GM19035 (cell line): Measurements from ENCODE around the gene GARIN5B.

Experiments used
- ATAC-seq: cut with Tn5 transposase; IDR thresholded peaks from one replicate; pipeline ENCODE4 v1.9.1; 2021; ENCODE audit not compliant: unreplicated experiment

Gene GARIN5B

DNA sequence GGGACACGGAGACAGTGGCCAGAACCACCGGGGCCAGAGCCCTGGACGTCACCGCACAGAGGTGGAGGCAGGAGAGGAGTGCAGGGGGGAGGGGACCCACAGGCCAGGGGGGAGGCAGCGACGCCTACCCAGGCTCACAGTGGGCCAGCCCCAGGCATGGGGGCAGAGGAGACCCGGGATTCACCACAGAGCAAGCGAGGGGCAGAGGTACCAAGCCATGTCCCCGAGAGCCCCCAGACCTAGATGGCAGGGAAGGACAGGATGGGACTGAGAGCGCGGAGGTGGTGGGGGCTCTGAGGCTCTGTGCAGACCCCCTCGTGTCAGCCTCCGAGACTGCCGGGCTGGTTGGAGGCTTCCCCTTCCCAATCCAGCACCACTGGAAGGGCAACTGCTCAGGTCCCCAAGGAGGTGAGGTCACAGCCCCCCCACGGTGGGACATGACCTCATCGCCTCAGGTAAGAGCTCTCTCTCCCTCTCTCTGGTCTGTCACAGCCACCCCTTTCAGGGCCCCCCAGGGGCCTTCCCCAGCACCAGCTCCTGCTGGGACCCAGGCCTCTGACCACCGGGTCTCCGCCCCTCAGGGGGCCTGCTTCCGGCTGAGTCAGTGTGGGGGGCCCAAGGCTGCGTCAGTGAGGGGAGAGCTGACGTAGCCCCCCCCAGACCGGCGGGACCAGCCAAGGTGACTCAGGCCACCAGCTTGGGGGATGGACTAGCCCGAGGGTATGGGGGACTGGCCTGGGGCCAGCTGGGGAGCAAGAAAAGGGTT lies 9.4 kb upstream of the GARIN5B start:
- no peak for ATAC-seq

DNA sequence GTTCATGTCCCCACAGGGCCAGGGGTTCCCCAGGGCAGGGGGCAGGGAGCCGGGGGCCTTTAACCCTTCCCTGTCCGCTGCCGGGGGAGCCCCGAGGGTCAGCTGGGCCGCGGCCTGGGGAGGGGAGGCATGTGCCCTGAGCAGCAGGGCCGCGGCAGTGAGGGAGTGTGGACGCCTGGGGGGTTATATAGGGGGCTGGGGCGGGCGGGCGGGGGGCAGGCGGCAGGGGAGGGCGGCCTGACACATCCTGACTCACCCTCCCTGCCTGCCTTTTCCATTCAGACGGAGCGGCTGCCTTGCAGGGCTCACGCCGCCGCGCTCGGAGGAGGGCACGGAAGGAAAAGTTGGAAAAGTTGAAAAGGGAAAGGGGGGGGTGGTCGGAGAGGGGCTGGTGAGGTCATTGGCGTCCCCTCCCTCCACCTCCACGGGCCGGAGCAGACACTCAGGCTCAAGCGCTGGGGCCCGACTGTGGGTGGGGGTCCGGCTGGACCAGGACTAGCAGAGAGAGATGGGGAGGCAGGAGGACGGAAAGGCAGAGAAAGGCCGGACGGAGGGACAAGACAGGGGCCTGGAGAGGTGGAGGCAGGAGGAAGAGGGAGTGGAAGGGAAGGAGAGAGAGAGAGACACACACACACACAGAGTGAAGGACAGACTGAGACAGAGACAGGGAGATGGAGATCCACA lies 7.4 kb upstream of the GARIN5B start, which contains the start of gene IL11:
IL11 (minus strand) TSS at position 159 of the 684 bp plus-strand sequence; CDS start at position 6, 153 bp downstream.
- ATAC-seq: no peak

DNA sequence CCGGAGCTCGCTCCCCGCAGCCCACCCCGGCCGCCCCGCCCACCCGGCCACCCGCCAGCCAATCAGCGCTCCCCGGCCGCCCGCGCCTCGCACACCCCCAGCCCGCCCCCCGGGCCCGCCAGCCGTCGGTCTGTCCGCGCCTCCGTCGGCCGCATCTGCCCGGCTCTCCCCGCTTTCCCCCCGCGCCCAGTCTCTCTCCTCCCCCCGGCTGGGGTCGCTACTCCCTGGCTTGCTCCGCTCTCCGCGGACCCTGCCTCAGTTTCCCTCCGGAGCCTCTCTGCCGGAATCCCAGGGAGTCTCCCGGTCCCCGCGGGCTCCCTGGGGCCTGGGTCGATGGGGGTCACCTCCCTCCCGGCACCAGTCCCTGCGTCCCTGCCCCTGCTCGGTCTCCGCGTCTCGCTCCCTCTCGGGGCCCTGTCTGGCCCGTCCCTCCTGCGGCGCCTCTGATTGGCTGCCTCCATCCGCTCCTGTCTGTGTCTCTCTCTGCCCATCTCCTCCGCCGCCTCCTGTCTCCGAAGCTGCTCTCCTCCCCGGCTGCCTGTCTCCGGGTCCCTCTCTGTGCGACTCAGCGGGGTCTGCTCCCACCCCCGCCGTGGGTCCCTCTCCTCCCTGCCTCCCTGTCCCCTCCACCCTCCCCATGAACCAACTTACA lies 6.7 kb upstream of the GARIN5B start:
- no peak for ATAC-seq

DNA sequence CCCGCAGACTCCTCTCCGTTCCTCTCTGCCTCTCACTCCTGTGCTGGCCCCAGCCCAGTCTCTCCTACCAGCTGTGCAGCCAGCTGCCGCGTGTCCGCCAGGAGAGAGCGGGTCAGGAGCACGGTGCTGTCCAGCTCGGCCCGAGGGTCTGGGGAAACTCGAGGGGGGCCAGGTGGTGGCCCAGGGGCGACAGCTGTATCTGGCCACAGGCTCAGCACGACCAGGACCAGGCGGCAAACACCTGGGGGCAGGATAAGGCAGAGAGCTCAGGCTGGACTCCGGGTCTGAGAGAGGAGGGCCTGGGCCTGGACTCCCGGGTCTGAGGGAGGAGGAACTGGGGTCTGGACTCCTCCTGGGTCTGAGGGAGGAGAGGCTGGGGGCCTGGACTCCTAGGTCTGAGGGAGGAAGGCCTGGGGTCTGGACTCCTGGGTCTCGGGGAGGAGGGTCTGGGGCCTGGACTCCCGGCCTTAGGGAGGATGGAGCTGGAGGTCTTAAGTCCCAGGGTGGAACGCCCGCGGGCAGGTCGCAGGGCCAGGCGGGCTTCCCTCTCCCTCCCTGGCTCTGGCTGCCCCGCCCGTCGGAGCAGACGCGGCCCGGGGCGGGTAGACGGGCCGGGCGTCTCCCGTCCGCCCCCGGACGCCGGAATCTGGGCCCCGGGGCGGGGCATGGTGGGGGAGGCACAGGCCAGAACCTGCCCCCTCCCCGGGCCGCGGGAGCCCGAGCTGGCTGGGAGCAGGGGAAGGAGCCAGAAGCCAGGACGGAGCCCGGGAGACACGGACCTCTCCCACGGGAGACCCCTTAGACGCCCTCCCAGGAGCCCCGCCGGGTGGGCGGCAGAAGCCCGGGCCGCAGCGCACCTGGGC lies 5.9 kb upstream of the GARIN5B start:
- ATAC-seq: no peak

DNA sequence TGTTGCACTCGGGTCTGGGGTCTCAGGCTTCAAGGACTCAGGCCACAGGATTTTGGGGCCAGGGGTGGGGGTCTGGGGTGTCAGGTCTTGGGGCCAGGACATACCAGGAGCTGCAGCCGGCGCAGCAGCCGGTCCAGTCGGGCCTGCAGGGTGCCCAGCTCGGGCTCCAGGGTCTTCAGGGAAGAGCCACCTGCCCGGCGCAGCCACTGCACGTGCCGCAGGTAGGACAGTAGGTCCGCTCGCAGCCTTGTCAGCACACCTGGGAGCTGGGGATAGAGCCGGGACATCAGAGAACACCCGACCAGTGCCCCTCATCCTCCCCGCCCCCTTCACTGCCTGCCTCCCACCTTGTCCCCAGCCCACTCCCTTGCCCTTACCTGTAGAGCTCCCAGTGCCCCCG lies 5.0 kb upstream of the GARIN5B start:
- ATAC-seq: no peak

DNA sequence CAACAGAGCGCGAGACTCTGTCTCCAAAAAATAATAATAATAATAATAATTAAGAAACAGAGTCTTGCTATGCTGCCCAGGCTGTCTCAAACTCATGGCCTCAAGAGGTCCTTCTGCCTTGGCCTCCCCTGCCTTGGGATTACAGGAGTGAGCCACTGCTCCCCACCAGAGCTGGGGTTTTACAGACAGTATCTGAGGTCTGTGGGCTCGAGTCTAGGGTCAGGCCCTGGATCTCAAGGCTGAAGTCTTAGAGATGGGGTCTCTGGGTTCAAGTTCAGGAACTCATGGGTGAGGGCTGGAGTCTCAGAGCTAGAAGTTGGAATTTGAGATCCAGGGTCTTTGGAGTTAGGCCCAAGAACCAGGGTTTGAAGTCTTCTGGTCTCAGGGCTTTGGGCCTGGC lies 3.7 kb upstream of the GARIN5B start:
- ATAC-seq: no peak

DNA sequence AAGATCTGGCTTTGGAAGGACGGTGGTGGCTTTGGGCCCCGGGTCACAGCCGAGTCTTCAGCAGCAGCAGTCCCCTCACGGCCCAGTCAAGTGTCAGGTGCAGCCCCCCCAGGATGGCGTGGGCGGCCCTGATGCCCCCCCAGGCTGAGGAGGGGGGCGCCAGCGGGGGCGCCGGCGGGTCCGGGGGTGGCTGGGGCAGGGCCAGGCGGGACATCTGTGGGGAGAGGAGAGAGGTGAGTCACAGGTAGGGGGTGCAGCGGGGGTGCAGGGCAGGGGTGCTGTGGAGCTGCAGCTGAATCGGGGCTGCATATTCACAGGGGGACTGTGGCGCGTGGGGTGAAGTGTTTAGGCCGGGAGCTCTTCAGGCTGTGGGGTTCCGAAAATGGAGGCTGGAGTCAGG lies 2.9 kb upstream of the GARIN5B start:
- no peak for ATAC-seq

DNA sequence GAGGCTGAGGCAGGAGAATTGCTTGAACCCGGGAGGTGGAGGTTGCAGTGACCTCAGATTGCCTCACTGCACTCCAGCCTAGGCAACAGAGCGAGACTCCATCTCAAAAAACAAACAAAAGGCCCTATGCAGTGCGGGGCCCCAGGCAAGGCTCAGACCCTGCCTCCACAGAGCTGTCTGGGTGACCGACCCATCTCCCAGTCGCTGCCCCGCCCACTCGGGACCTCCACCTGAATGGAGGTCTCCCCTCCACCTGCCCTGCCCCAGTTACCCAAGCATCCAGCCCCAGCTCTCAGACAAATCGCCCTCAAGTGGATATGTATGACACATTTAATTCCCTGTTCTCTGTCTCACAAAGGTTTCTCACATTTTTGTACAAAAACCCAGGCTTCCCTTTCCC lies 2.2 kb upstream of the GARIN5B start:
- ATAC-seq: no peak

DNA sequence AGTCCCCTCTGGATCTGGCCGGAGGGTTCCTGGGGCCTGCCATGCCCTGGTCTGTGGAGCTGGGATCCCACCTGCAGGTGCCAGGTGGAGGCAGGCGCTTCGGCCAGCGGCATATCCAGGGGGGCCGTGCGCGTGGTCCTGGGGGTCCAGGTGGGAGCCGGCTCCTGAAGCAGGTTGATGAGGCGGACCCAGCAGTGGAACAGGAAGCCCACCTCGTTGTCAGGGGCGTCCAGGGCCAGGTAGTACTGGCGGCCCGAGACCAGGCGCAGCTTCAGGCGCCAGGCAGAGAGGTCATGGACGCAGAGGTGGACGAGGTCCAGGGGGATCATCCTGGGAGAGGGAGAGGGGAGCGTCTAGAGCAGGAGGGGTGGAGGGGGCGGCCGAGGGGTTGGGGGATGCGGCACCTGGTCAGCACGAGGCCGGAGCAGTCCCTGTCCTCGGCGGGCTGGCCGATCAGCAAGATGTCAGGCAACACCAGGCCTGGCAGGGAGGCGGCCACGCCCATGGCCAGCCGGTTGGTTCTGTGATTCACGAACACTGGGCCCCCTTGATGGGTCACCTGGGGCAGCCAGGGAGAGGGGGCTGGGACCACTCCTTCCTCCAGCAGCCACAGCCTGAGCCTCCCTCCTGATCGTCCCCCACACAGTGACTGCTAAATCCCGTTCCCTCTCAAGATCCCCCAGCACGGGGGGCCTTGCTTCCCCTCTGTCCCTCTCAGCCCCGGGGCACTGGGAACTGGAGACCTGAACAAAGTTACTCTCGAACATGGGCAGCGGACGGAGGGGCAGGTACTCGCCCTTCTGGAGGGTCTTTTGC lies 678 bp downstream of the GARIN5B start:
- no peak for ATAC-seq

DNA sequence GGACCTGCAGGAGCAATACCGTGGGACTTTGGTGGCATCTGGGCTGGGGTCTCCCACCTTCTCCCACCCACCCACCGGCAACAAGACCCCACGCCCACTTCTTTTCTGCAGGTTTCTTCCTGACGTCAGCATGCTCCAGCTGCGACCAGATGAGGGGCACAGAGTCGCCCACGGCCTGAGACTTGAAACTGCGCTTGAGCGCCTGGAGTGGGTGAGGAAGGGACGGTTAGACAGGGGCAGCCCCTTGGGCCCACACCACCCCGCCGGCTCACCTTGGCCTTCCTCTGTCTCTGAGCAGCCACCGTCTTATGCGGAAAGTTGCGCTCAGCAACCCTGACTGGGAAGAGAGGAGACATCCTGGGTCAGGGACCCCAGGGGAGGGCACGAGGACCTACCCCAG lies 2.2 kb downstream of the GARIN5B start:
- no peak for ATAC-seq

DNA sequence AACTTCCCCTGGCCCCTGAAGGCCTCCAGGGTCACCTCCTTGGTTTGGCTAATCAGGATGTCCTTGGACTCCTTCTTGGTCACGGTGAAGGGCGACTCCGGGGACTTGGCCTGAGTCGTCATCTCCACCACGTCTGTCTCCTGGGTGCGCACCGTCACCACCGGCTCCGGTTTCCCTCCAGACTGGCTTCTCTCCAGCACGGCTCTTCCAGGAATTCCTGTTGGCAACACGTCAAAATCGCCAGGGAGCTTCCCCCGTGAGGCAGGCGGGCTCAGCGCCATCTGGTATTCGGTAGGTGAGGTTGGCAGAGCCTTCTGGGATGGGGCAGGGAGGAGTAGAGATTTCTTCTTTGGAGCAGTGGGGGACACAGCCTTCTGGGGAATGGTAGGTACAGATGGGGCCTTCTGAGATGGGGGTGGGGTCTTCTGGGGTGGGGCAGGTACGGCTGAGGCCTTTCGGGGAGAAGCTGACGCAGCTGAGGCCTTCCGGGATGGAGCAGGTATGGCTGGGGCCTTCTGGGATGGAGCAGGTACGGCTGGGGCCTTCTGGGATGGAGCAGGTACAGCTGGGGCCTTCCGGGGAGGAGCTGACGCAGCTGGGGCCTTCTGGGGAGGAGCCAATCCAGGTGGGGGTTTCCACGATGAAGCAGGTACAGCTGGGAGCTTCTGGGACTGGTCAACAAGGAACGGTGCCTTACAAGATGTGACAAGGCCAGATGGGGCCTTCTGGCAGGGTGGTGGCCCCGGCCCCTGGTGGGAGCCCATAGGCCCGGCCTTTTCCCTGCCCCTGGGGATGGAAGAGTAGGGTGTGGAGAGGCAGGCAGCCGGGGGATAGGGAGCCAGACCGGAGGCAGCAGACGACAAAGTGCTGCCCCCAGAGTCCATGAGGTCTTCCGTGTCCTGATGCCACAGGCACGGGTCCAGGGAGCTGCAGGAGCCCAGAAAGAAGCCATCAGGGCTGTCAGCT lies 3.8 kb downstream of the GARIN5B start:
- no peak for ATAC-seq

DNA sequence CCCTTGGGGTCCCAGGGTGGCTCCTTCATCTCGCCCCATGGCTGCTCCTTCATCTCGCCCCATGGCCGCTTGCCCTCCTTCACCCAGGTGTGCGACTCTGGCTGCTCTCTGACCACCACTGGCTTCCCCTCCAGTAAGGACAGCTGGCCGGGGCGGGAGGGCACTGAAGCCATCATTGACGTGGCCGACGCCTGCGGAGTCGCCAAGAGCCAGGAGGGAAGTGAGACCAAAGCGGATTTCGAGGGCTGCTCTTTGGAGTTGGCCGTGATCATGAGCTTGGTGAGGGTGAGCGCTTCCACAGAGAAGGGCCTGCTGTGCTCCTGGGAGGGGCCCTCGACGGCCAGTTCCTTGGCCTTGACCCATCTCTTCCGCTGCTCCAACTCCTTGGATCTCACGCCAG lies 4.6 kb downstream of the GARIN5B start:
- ATAC-seq: no peak

DNA sequence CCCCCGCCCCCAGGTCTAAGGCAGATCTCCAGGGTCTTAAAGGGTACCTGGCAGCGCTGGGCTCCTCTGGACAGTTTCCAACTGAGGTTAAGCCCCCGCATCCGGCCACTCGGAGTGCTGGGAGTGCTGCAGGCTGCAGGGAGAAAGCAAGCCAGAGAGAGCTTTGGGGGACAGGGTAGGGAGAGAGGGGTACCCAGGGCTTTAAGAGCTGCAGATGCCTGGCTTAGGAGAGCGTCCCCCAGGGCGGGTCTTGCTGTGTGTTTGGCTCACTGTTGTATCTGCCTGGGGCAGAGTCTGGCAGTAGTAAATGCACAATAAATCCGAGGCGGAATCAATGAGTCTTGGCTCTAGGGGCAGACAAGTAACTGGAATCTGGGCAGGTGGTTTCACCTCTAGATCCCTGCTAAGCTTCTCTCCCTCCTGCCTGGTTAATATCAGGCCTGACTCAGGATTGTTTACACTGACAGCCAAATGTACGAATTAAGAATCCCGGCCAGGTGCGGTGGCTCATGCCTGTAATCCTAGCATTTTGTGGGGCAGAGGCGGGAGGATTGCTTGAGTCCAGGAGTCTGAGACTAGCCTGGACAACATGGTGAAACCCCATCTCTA lies 7.7 kb downstream of the GARIN5B start:
- ATAC-seq: no peak

DNA sequence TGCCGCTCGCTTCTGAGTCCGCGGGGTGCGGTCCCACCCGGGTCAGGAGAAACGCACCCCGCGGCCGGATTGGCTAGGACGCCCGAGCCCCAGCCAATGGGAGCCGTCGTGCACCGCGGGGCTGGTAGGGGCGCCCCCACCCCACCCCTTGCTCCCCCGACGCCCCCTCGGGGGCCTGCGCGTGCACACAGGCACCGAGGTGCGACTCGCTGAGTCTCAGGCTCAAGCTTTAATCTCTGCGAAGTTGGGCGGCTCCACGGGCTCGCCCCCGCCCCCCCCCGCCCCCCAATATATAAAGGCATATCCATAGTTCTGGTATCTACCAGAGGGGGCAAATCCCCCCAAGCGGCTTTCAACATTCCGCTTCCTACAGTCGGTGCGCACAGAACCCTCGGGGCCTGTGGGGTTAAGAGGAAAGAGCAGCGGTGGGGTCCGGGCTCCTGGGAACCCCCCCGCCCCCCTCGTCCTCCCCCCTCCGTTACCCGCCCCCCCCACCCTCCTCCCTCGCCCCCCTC lies 8.3 kb downstream of the GARIN5B start, which contains the start of gene COX6B2:
COX6B2 (minus strand) TSS at position 22 of the 515 bp plus-strand sequence. CDS start 198 bp downstream, outside the sequence.
- ATAC-seq: no peak

DNA sequence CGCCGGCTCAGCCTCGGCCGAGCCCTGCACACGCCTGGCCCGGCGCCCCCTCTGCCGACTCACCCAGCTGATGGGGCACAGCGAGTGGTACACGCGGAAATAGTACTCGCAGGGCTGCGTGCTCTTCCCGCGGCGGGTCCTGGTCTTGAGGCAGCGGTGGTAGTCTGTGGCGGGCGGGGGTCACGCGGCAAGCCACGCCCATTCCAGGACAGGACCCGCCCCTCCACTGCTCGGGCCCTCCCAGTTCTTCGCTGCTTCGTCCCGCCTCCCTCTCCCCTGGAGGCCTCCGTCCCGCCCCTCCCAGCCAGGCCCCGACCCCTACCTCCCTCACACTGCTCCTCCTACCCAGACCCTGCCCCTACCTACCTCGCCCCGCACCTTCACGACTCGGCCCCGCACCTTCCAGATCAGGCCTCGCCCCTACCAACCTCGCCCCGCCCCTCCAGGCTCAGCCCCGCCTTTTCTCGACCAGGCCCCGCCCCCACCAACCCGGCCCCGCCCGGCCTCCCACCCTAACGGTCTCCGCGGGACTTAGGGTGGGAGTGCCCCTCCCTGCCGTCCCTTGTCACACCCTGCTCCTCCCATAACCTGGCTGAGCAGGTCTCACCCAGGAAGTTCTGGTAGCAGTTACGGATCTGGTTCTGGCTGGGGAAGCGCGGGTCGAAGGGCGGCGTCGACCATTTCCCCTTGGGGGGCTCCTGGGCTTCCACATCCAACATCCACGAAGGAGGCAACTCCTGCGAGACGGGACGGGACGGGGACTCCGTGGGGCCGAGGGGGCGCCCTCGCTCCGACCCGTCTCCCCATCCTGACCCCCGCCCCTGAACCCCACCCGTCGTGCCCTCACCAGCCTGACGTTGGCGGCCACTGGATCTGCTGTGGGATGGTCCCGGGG lies 9.0 kb downstream of the GARIN5B start:
- no peak for ATAC-seq

DNA sequence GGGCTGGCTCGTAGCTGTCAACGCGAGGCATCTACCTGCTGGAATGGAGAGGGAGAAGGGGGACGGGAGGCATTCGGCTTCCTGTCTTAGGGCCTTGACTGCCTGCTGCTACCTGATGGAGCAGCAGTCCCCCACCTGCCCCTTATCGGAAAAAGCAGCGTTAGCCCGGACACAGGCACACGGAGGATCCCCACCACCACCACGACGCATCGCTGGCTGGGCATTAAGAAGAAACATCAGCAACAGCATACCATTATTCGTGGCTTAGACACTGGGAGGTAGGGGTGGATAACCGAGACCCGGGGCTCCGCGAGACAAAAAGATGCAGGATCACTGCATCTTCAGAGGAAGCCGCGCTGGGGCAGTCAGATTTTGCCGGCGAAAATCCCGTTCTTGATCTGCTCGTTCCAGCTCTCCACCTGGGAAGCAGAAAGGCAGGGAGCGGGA lies 9.7 kb downstream of the GARIN5B start:
- ATAC-seq: no peak

DNA sequence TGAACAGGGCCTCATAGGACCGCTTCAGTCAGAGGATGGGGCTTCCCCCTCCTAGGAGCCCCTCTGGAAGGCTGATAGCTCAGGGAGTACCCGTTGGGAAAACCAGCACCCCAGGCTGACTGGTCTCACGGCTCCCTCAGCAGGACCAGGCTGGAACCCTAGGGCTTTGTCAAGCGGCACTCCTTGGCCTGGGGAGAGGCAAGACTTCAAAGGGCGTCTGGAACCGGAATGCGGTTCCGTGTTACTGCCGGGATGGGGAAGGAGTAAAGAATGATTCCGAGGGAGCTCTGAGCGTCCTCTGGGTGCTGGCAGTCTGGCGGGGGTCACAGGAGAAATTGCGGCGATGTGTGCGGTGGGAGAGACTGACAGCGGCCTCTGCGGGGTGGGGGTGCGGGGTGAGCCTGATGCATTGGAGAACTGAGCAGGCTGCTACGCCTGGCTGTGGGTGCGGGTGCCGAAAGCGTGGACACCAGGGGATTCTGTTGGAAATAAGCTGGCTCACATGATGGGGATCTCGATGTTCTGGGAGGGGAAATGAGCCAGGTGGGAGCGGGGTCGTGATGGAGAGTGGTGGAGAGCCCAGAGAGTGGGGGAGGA lies 10.4 kb downstream of the GARIN5B start:
- ATAC-seq: no peak
